Measurements from ENCODE around the gene NOL11.

DNA sequence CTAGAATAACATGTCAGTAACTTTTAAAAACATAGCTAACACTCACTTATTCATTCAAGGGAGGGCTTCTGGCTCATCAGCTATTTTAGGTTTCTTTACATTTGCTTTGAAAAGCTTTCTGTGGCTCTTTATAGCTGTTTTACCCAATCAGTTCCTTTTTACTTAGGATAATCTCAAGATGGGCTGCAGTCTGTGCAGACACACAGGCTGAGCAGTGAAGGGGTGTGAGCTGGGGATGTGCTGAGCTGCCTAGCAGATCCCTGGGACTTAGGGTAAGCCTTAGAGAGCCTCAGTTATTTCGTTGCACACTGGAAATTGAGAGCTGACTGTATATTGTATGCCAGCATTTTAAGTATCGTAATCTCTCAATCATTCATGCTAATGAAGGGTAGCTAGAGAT, 30.2 kb upstream of the NOL11 start:
- TF ChIP-seq, protein P1, sequence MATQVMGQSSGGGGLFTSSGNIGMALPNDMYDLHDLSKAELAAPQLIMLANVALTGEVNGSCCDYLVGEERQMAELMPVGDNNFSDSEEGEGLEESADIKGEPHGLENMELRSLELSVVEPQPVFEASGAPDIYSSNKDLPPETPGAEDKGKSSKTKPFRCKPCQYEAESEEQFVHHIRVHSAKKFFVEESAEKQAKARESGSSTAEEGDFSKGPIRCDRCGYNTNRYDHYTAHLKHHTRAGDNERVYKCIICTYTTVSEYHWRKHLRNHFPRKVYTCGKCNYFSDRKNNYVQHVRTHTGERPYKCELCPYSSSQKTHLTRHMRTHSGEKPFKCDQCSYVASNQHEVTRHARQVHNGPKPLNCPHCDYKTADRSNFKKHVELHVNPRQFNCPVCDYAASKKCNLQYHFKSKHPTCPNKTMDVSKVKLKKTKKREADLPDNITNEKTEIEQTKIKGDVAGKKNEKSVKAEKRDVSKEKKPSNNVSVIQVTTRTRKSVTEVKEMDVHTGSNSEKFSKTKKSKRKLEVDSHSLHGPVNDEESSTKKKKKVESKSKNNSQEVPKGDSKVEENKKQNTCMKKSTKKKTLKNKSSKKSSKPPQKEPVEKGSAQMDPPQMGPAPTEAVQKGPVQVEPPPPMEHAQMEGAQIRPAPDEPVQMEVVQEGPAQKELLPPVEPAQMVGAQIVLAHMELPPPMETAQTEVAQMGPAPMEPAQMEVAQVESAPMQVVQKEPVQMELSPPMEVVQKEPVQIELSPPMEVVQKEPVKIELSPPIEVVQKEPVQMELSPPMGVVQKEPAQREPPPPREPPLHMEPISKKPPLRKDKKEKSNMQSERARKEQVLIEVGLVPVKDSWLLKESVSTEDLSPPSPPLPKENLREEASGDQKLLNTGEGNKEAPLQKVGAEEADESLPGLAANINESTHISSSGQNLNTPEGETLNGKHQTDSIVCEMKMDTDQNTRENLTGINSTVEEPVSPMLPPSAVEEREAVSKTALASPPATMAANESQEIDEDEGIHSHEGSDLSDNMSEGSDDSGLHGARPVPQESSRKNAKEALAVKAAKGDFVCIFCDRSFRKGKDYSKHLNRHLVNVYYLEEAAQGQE (IDR thresholded peaks at IDR 0.05; ENCODE audit: low read depth): no peak
- TF ChIP-seq YY1 (IDR thresholded peaks at IDR 0.05; ENCODE audit: low read depth) (no peak), EP300 (IDR thresholded peaks at IDR 0.05; ENCODE audit: borderline replicate concordance) (no peak), TAF1 (IDR thresholded peaks at IDR 0.05; ENCODE audit: low read depth) (no peak), RAD21 (IDR thresholded peaks at IDR 0.05; ENCODE audit: low read depth) (no peak), FOXM1 (IDR thresholded peaks at IDR 0.05; ENCODE audit: borderline replicate concordance, low read depth) (no peak), ZBTB7A (IDR thresholded peaks at IDR 0.05; ENCODE audit: low read depth) (no peak)
- TF ChIP-seq, protein P2, sequence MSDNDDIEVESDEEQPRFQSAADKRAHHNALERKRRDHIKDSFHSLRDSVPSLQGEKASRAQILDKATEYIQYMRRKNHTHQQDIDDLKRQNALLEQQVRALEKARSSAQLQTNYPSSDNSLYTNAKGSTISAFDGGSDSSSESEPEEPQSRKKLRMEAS (IDR thresholded peaks at IDR 0.05): no peak
